ENCODE data around the gene MCC. TPM values are rescaled to one million over a fixed set of nuclear protein-coding genes. Genes with fewer than 3 reads are reported as not detected.

The MCC gene
- total RNA-seq, 4 donors from 2014 or later: 17.1 to 90.7 (median 40.1) TPM

DNA sequence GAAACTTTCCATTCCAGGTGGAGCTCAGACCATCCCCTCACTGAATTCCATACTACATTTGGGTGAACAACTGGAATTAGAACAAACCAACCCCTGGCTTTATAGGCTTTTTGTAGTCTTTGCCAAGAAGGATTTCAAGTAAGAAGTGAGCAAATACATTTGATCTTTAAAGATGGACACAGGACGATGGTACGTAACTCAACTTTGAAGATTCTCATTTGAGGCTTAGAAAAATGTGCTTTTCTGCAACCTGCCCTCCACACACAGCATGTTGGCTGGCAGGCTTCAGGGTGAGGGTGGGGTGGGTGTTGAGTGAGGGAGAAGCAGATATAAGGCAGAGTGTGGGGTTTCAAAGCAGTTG lies 335.9 kb downstream of the MCC start:
- no peak for DNase-seq
- TF ChIP-seq POLR2A (IDR thresholded peaks at IDR 0.05): no peak
- TF ChIP-seq, protein P1, sequence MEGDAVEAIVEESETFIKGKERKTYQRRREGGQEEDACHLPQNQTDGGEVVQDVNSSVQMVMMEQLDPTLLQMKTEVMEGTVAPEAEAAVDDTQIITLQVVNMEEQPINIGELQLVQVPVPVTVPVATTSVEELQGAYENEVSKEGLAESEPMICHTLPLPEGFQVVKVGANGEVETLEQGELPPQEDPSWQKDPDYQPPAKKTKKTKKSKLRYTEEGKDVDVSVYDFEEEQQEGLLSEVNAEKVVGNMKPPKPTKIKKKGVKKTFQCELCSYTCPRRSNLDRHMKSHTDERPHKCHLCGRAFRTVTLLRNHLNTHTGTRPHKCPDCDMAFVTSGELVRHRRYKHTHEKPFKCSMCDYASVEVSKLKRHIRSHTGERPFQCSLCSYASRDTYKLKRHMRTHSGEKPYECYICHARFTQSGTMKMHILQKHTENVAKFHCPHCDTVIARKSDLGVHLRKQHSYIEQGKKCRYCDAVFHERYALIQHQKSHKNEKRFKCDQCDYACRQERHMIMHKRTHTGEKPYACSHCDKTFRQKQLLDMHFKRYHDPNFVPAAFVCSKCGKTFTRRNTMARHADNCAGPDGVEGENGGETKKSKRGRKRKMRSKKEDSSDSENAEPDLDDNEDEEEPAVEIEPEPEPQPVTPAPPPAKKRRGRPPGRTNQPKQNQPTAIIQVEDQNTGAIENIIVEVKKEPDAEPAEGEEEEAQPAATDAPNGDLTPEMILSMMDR (IDR thresholded peaks at IDR 0.05): no peak

DNA sequence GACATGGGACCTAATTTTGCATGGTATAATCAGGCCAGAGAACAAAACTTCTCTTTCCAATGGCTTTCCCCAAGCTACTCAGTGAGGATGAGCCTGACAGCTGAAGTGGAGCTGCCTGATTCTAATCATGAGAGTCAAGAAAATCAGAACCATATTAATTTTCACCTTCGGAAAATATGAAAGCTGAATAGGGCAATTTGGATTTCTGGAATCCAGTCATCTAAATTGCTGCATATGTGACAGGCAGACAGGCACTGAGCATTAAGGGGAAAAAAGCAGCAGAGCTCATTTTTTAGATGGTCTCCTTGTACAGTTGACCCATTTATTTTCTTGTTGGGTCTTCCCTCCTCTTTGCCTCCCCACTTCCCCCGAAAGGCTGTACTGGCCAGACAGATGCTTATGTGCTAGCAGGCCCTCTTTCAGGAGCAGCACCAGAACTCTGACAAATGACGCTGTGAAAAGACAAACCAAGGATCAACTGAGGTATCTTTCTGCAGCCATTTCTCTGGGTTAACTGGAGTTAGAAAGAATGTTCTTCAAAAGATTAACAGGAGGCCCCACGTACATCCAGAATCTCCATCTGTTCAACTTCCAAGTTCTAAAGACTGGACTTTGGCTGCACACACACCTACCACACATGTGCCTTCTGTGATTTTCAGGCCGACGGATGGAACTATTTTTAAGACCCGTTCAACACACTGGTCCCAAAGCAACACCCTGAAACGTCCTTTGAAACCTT lies 336.4 kb downstream of the MCC start:
- H3K36me3 ChIP-seq: no peaks in the 10 kb centered on the region
- no peak overlapping the region for H3K4me3 ChIP-seq
- no peaks in the 10 kb centered on the region for H3K4me1 ChIP-seq
- no peaks in the 10 kb centered on the region for H3K27me3 ChIP-seq
- no peak for TF ChIP-seq POLR2A (IDR thresholded peaks at IDR 0.05)
- TF ChIP-seq, protein P1 (IDR thresholded peaks at IDR 0.05): no peak
- no peak overlapping the region for H3K27ac ChIP-seq
- intact Hi-C loops (cut with DNase I; ENCODE audit: low total_unique reads): no loop called here
- DNase-seq: no peak
- H3K9me3 ChIP-seq: no peaks in the 10 kb centered on the region

More for the DNA sequence above, 335.9 kb downstream of the MCC start:
- H3K36me3 ChIP-seq: no peaks in the 10 kb centered on the region
- intact Hi-C loops (cut with DNase I; ENCODE audit: low total_unique reads): no loop called here
- no peaks in the 10 kb centered on the region for H3K4me1 ChIP-seq
- no peaks in the 10 kb centered on the region for H3K27me3 ChIP-seq
- no peak overlapping the region for H3K4me3 ChIP-seq
- H3K27ac ChIP-seq: no peak overlapping the region
- no peaks in the 10 kb centered on the region for H3K9me3 ChIP-seq

DNA sequence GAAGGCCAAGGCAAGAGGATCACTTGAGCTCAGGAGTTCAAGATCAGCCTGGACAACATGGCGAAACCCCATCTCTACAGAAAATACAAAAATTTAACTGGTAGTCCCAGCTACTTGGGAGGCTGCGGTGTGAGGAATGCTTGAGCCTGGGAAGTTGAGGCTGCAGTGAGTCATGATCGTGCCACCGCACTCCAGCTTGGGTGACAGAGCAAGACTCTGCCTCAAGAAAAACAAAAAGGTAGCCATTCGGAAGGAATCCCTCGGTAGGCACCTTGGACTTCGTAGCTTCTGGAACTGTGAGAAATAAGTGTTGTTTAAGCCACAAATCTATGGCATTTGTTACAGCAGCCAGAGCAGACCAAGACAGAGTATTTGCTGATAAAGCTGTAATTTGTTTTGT lies 337.4 kb downstream of the MCC start:
- Histone ChIP-seq H3K4me3 (no peak overlapping the region), H3K27me3 (no peaks in the 10 kb centered on the region), H3K27ac (peak overlapping the region; percentile 28 to 70), H3K9me3 (no peaks in the 10 kb centered on the region), H3K36me3 (no peaks in the 10 kb centered on the region), H3K4me1 (no peaks in the 10 kb centered on the region)
- intact Hi-C loops (cut with DNase I; ENCODE audit: low total_unique reads): no loop called here
- no peak for TF ChIP-seq POLR2A (IDR thresholded peaks at IDR 0.05)
- TF ChIP-seq, protein P1 (IDR thresholded peaks at IDR 0.05): no peak
- no peak for DNase-seq

DNA sequence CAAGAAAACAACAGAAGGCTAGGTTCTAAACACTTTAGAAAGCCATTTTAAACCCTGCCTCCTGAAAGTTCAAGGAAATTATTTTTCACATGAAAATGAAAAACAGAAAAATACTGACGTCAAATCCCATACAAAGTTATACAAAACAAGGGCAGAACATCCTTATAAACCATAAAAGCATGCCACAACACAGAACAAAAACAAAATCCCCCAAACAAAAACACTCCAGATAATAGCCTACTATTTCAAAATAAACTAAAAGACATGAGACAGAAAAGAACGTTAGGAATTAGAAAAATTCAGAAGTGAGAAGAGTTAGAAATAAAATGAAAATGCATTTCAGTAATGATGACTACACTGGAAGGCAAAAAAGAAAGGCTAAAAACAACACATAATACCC lies 338.0 kb downstream of the MCC start:
- intact Hi-C loops (cut with DNase I; ENCODE audit: low total_unique reads): no loop called here
- TF ChIP-seq POLR2A (IDR thresholded peaks at IDR 0.05): no peak
- TF ChIP-seq, protein P1 (IDR thresholded peaks at IDR 0.05): no peak
- no peaks in the 10 kb centered on the region for H3K4me1 ChIP-seq

DNA sequence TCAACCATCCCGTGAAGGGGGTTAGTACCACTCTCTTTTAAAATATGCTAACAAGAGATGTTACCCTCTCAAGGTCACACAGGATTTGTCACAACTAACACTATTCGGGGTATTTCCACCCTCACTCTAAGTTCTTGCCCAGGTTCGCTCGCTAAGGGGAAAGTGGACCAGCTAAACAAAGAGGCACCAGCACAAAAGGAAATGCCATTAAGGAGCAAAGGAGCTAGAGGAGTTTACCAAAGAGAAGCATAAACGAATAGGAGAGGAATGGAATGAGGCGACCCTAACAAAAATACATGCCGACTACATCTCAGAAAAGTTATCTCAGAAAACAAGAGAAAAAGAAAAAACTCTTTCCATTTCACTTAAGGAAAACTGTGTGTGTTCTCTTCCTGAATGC lies 340.7 kb downstream of the MCC start:
- Histone ChIP-seq H3K9me3 (no peaks in the 10 kb centered on the region), H3K4me1 (no peaks in the 10 kb centered on the region), H3K36me3 (no peaks in the 10 kb centered on the region), H3K4me3 (no peak overlapping the region), H3K27me3 (no peaks in the 10 kb centered on the region), H3K27ac (no peak overlapping the region)
- no peak for TF ChIP-seq POLR2A (IDR thresholded peaks at IDR 0.05)
- TF ChIP-seq, protein P1 (IDR thresholded peaks at IDR 0.05): no peak
- intact Hi-C loops (cut with DNase I; ENCODE audit: low total_unique reads): no loop called here
- DNase-seq: no peak

More for the DNA sequence above, 338.0 kb downstream of the MCC start:
- Histone ChIP-seq H3K36me3 (no peaks in the 10 kb centered on the region), H3K27me3 (no peaks in the 10 kb centered on the region), H3K27ac (peak overlapping the region; percentile 46 to 70), H3K4me3 (no peak overlapping the region), H3K9me3 (no peaks in the 10 kb centered on the region)
- no peak for DNase-seq

All from uterus (tissue), 4 donors.